Inferior parietal cortex (tissue), 1 donor: ENCODE data around the gene ACTN4.
"Not testable (repeated sequence)": the region's sequence is repeated elsewhere in the genome, so short reads cannot be mapped to it uniquely, and the experiment has no call there.

ENCODE experiments used
- DNase-seq: peaks from one replicate; pipeline ENCODE4 v3.0.0-alpha.2; 2016; ENCODE audit errors: extremely low spot score

Gene ACTN4

GRCh38 chr19:38647368-38647965, at the start of gene ACTN4:
ACTN4 (plus strand) TSS chr19:38647649; CDS start chr19:38647746, 97 bp downstream.
- DNase-seq = peak; percentile 97

- DNase-seq = no peak
Measured at GRCh38 chr19:38599722-38600121, 47.7 kb upstream of the ACTN4 start.

GRCh38 chr19:38602856-38603255, 44.6 kb upstream of the ACTN4 start:
- not testable (repeated sequence) for DNase-seq

- no peak for DNase-seq
Measured at GRCh38 chr19:38606131-38606530, 41.3 kb upstream of the ACTN4 start.

- no peak for DNase-seq
Measured at GRCh38 chr19:38614289-38614688, 33.2 kb upstream of the ACTN4 start.

GRCh38 chr19:38615007-38615581, 32.4 kb upstream of the ACTN4 start:
- DNase-seq = no peak

- no peak for DNase-seq
Measured at GRCh38 chr19:38616265-38616664, 31.2 kb upstream of the ACTN4 start.

- DNase-seq = no peak
Measured at GRCh38 chr19:38617283-38617763, 30.1 kb upstream of the ACTN4 start.

- DNase-seq = peak; percentile 18
Measured at GRCh38 chr19:38617764-38618589, 29.5 kb upstream of the ACTN4 start, which contains the start of gene MAP4K1. MAP4K1 (minus strand) TSS chr19:38617953; CDS start chr19:38617895, 58 bp downstream.

- peak; percentile 99 for DNase-seq
Measured at GRCh38 chr19:38618590-38619360, 28.7 kb upstream of the ACTN4 start, which contains the start of gene EIF3K. EIF3K (plus strand) TSS chr19:38619188; CDS start chr19:38619269, 81 bp downstream.

- DNase-seq = no peak
Measured at GRCh38 chr19:38619361-38620174, 27.9 kb upstream of the ACTN4 start.

- no peak for DNase-seq
Measured at GRCh38 chr19:38624822-38625221, 22.6 kb upstream of the ACTN4 start.

- DNase-seq = no peak
Measured at GRCh38 chr19:38626401-38626800, 21.0 kb upstream of the ACTN4 start.

GRCh38 chr19:38629568-38629967, 17.9 kb upstream of the ACTN4 start:
- DNase-seq = no peak

- not testable (repeated sequence) for DNase-seq
Measured at GRCh38 chr19:38631301-38631700, 16.1 kb upstream of the ACTN4 start.

- not testable (repeated sequence) for DNase-seq
Measured at GRCh38 chr19:38631811-38632475, 15.5 kb upstream of the ACTN4 start.

- DNase-seq = no peak
Measured at GRCh38 chr19:38632476-38633213, 14.8 kb upstream of the ACTN4 start.

GRCh38 chr19:38634757-38635482, 12.5 kb upstream of the ACTN4 start:
- peak; percentile 86 for DNase-seq
